RWPE2 (cell line): ENCODE data around the gene HSPB3.
A peak's percentile ranks its signal among the peaks of the same experiment; 100 is the strongest.

Experiments used
- ATAC-seq: fragments of 200-7000 bp; cut with Tn5 transposase; 3 replicates; pipeline ENCODE4 v1.9.1; 2021; ENCODE audit warnings: low read depth
- DNase-seq: peaks from one replicate; pipeline ENCODE4 v3.0.0-alpha.2; 2020; ENCODE audit warnings: low spot score
- H3K27ac ChIP-seq: fragments of 450-650 bp; 2 replicates; pipeline ENCODE4 v1.5.1; 2017; ENCODE audit warnings: mild to moderate bottlenecking; ENCODE audit not compliant: poor library complexity, severe bottlenecking
- H3K27me3 ChIP-seq: fragments of 250-450 bp; sonication (Bioruptor Pico); 2 replicates; pipeline ENCODE4 v1.5.1; 2021; ENCODE audit warnings: mild to moderate bottlenecking, moderate library complexity; ENCODE audit not compliant: insufficient read depth, poor library complexity, severe bottlenecking
- H3K36me3 ChIP-seq: fragments of 250-450 bp; sonication (Bioruptor Pico); 2 replicates; pipeline ENCODE4 v1.5.1; 2020; ENCODE audit warnings: low read depth, mild to moderate bottlenecking, moderate library complexity
- H3K4me1 ChIP-seq: fragments of 250-450 bp; sonication (Bioruptor Pico); 2 replicates; pipeline ENCODE4 v1.5.1; 2021; ENCODE audit warnings: mild to moderate bottlenecking, moderate library complexity; ENCODE audit not compliant: insufficient read depth, poor library complexity, severe bottlenecking
- H3K4me3 ChIP-seq: fragments of 250-450 bp; sonication (Bioruptor Pico); 2 replicates; pipeline ENCODE4 v1.5.1; 2021; ENCODE audit warnings: mild to moderate bottlenecking, moderate library complexity; ENCODE audit not compliant: severe bottlenecking
- H3K9me3 ChIP-seq: fragments of 250-450 bp; sonication (Bioruptor Pico); 2 replicates; pipeline ENCODE4 v1.5.1; 2021; ENCODE audit warnings: mild to moderate bottlenecking, moderate library complexity; ENCODE audit not compliant: severe bottlenecking
- TF ChIP-seq, protein P1 (sequence below): fragments of 450-650 bp; IDR thresholded peaks from one replicate; pipeline ENCODE4 v1.5.1; 2017; ENCODE audit warnings: mild to moderate bottlenecking, moderate library complexity; ENCODE audit not compliant: poor library complexity, severe bottlenecking

The HSPB3 gene

DNA sequence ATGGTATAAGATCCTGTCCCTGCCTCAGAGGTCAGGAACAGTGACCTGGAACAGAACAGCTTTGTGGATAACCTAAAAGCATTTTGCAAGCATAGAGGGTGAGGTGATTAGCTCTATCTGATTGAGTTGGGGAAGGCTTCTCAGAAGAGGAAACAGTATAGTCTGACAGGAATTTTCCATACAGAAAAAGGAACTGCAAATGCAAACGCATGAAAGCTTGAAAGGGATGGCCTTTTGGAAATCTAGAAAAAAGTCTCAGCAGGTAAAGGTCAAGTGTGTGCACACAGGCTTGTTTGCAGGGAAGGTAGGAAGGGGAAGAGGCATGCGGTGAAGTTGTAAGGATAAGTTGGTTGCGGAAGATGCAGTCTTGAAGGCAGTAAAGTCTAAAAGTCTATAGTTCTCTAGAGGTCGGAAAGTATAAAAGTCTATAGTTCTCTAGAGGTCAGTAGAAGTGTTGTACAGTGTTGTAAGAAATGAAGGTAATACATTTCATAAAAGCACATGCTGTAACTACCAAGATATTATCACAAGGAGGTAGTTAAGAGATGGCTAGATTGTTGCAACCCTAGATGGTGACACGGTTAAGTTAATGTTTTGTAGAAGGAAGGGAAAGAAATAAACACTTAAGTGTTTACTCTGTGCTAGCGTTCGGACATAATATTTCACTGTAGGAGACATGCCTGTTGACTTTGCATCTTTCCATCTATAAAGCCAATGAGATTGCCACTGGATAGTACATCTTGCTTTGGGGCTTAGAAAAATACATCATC, 16.7 kb upstream of the HSPB3 start:
- Histone ChIP-seq H3K36me3 (no peaks in the 10 kb centered on the region), H3K27ac (no peak overlapping the region), H3K9me3 (no peaks in the 10 kb centered on the region), H3K27me3 (no peaks in the 10 kb centered on the region), H3K4me1 (peaks cover 8% of the 10 kb centered on the region), H3K4me3 (no peak overlapping the region)
- DNase-seq (no peak), ATAC-seq (no peak)
- TF ChIP-seq, protein P1, sequence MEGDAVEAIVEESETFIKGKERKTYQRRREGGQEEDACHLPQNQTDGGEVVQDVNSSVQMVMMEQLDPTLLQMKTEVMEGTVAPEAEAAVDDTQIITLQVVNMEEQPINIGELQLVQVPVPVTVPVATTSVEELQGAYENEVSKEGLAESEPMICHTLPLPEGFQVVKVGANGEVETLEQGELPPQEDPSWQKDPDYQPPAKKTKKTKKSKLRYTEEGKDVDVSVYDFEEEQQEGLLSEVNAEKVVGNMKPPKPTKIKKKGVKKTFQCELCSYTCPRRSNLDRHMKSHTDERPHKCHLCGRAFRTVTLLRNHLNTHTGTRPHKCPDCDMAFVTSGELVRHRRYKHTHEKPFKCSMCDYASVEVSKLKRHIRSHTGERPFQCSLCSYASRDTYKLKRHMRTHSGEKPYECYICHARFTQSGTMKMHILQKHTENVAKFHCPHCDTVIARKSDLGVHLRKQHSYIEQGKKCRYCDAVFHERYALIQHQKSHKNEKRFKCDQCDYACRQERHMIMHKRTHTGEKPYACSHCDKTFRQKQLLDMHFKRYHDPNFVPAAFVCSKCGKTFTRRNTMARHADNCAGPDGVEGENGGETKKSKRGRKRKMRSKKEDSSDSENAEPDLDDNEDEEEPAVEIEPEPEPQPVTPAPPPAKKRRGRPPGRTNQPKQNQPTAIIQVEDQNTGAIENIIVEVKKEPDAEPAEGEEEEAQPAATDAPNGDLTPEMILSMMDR, result no peak

DNA sequence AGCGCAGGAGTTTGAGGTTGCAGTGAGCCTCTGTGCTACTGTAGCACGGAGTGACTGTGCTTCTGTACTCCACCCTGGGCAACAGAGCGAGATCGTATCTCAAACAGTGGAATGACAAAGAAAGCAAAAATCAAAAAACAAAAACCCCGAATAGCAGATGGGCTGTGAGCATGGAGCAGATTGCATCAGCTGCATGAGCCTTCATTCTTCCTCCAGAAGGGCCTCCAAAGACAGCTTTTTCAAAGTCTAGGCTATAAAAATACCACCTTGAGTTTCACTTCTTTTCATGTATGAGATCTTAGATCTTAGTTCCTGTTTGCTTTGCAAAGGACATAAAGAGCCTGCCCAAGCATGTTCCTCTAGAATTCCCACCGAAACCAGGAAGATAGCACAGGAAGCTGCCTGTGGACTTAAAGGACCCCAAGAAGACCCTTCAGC, 15.0 kb upstream of the HSPB3 start:
- H3K4me3 ChIP-seq, result no peak overlapping the region
- DNase-seq, result no peak

DNA sequence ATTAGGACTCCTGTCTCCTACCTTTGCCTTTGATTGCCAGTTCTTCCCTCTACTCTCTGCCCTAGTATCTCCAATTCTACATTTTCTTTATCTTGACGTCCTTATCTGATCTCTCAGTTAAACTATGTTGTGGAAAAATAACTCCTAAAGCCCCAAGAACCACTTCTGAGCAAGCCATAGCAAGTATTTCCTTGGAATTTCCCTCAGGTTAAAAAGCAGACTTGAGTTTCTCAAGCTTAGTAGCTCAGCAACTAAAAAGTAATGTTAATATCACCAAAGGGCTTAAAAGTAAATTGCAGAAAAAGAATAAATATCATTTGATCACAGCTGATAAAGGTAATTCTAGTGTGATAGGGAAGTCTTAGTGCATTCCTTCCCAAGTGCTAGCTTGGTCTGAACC, 13.2 kb upstream of the HSPB3 start:
- no peak overlapping the region for H3K4me3 ChIP-seq
- no peak overlapping the region for H3K27ac ChIP-seq
- TF ChIP-seq, protein P1, result no peak
- ATAC-seq (no peak), DNase-seq (no peak)
- H3K4me1 ChIP-seq, result peaks cover 8% of the 10 kb centered on the region
- no peaks in the 10 kb centered on the region for H3K27me3 ChIP-seq
- H3K36me3 ChIP-seq, result no peaks in the 10 kb centered on the region
- no peaks in the 10 kb centered on the region for H3K9me3 ChIP-seq

More for the DNA sequence above, 15.0 kb upstream of the HSPB3 start:
- Histone ChIP-seq H3K9me3 (no peaks in the 10 kb centered on the region), H3K4me1 (peaks cover 8% of the 10 kb centered on the region), H3K27me3 (no peaks in the 10 kb centered on the region), H3K27ac (no peak overlapping the region), H3K36me3 (no peaks in the 10 kb centered on the region)
- TF ChIP-seq, protein P1, result no peak
- no peak for ATAC-seq

DNA sequence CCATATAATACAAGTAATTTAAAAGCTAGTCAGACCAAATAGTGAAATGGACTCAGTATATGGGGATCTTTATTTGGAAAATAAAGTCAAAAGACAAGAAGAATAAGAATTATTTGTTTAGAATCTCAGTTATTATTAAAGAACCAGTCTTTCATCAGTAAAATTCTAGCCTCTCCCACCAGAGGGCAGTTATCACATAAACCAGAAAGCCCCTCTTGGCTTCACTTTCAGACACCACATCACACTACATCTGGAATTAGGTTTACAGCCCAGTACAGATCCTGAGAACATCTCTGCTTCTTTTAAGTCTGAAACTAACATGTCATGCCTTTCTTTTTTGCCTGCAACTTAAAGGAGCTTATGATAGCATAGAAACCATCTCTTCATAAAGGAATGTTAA, 12.2 kb upstream of the HSPB3 start:
- peaks cover 8% of the 10 kb centered on the region for H3K4me1 ChIP-seq
- no peaks in the 10 kb centered on the region for H3K9me3 ChIP-seq
- H3K27me3 ChIP-seq, result no peaks in the 10 kb centered on the region
- ATAC-seq (no peak; the same call in 2 of the 3 replicates), DNase-seq (no peak)
- H3K4me3 ChIP-seq, result no peak overlapping the region
- H3K36me3 ChIP-seq, result no peaks in the 10 kb centered on the region
- H3K27ac ChIP-seq, result no peak overlapping the region
- TF ChIP-seq, protein P1, result peak; percentile 71
